ENCODE results near the gene MOGAT1. TPM values are rescaled to one million over a fixed set of nuclear protein-coding genes. Genes with fewer than 3 reads are reported as not detected.

MOGAT1 gene
- total and polyA plus RNA-seq, 2 of the 13 experiments (the other 11 are each of a cell fraction or from before 2014, with no cell fraction given): 0.98 to 4.3 TPM

- TF ChIP-seq CSRNP2 (CRISPR knock-in tag; conservative IDR thresholded peaks at IDR 0.05; ENCODE audit: low read depth) (no peak), ZMYM2 (CRISPR knock-in tag; IDR thresholded peaks at IDR 0.05) (no peak), ELF1 (CRISPR knock-in tag; IDR thresholded peaks at IDR 0.05) (no peak; the same call in 1 of the 2 replicates), ZNF75D (CRISPR knock-in tag; IDR thresholded peaks at IDR 0.05; ENCODE audit: borderline replicate concordance) (no peak; the same call in 1 of the 2 replicates), TEF (CRISPR knock-in tag; IDR thresholded peaks at IDR 0.05) (no peak), SNAPC2 (CRISPR knock-in tag; IDR thresholded peaks at IDR 0.05) (peak; percentile 47; the same call in 1 of the 2 replicates), HMGXB4 (CRISPR knock-in tag; IDR thresholded peaks at IDR 0.05; ENCODE audit: borderline replicate concordance in 1 of 2, low read depth in 1 of 2) (peak; percentile 73 to 81; a peak in 3 of 4 replicates), ZNF605 (CRISPR knock-in tag; IDR thresholded peaks at IDR 0.05) (peak; percentile 86; the same call in 1 of the 2 replicates), DR1 (CRISPR knock-in tag; IDR thresholded peaks at IDR 0.05) (peak; percentile 87), ZSCAN21 (CRISPR knock-in tag; IDR thresholded peaks at IDR 0.05; ENCODE audit: borderline replicate concordance) (peak; percentile 74; the same call in 1 of the 2 replicates), MYNN (CRISPR knock-in tag; IDR thresholded peaks at IDR 0.05; ENCODE audit: low read depth) (no peak), AKNA (CRISPR knock-in tag; IDR thresholded peaks at IDR 0.05; ENCODE audit: borderline replicate concordance) (no peak), TFE3 (CRISPR knock-in tag; IDR thresholded peaks at IDR 0.05) (peak; percentile 33), GPBP1L1 (CRISPR knock-in tag; IDR thresholded peaks at IDR 0.05) (no peak), ATF7 (IDR thresholded peaks at IDR 0.05) (no peak), ATF7 (CRISPR knock-in tag; IDR thresholded peaks at IDR 0.05) (peak; percentile 75; the same call in 1 of the 2 replicates)
Observed at GRCh38 chr2:222655787-222656525, 15.5 kb upstream of the MOGAT1 start, which contains the start of gene FARSB (continued).

All from HepG2 (cell line).